A673 (cell line): ENCODE data around the gene CIBAR2. TPM values are rescaled to one million over a fixed set of nuclear protein-coding genes. Genes with fewer than 3 reads are reported as not detected.

ENCODE experiments used
- BruUV-seq: library from RNA; stranded (reverse); fragments of 400-500 nt; replicated peaks from 2 replicates; lab custom pipeline; 2021; lab: Mats Ljungman, UMichigan
- CTCF ChIA-PET: fragments of 300-600 bp; sonication (Branson Sonifier 250); formaldehyde crosslinking; loops from one replicate; lab custom pipeline; 2022; ENCODE audit warnings: antibody characterized with exemption; lab: Charles Lee
- POLR2A ChIA-PET: fragments of 300-600 bp; sonication (Branson Sonifier 250); formaldehyde crosslinking; loops from one replicate; lab custom pipeline; 2022; ENCODE audit warnings: antibody characterized with exemption; ENCODE audit not compliant: low non-redundant PET; lab: Charles Lee
- DNase-seq: peaks from one replicate; pipeline ENCODE4 v3.0.0-alpha.2; 2015; ENCODE audit warnings: low spot score
- H3K27ac ChIP-seq: fragments of 200-600 bp; sonication (generic); 2 replicates; pipeline ENCODE4 v1.5.1; 2016; ENCODE audit warnings: mixed run types, low read depth, mild to moderate bottlenecking, mixed read lengths, antibody characterized with exemption, low read length; ENCODE audit not compliant: poor library complexity, severe bottlenecking
- H3K27me3 ChIP-seq: fragments of 200-600 bp; sonication (generic); replicated peaks from 2 replicates; pipeline ENCODE4 v1.6.1; 2017; ENCODE audit warnings: mixed run types, low read depth, mild to moderate bottlenecking, mixed read lengths, antibody characterized with exemption, low read length; ENCODE audit not compliant: insufficient read depth, poor library complexity
- H3K36me3 ChIP-seq: fragments of 200-600 bp; sonication (generic); 2 replicates; pipeline ENCODE4 v1.6.1; 2016; ENCODE audit warnings: mixed run types, mild to moderate bottlenecking, mixed read lengths, antibody characterized with exemption, low read length; ENCODE audit not compliant: insufficient read depth, poor library complexity, severe bottlenecking
- H3K4me1 ChIP-seq: fragments of 200-600 bp; sonication (generic); 2 replicates; pipeline ENCODE4 v1.6.1; 2017; ENCODE audit warnings: mixed run types, mild to moderate bottlenecking, mixed read lengths, antibody characterized with exemption, low read length; ENCODE audit not compliant: insufficient read depth, poor library complexity, severe bottlenecking
- H3K4me3 ChIP-seq: fragments of 200-600 bp; sonication (generic); 2 replicates; pipeline ENCODE4 v1.5.1; 2016; ENCODE audit warnings: low read depth, mixed run types, mild to moderate bottlenecking, mixed read lengths, low read length; ENCODE audit not compliant: poor library complexity, severe bottlenecking
- H3K9me3 ChIP-seq: fragments of 200-600 bp; sonication (generic); 2 replicates; pipeline ENCODE4 v1.6.1; 2016; ENCODE audit warnings: mixed run types, low read depth, mild to moderate bottlenecking, mixed read lengths, antibody characterized with exemption, low read length; ENCODE audit not compliant: poor library complexity, severe bottlenecking
- CTCF ChIP-seq: fragments of 300-800, 200-600 bp; sonication (generic); conservative IDR thresholded peaks from 2 replicates; pipeline ENCODE4 v1.5.1; 2017; ENCODE audit warnings: low read depth, mild to moderate bottlenecking, antibody characterized with exemption, low read length, moderate library complexity, mixed read lengths
- EZH2 ChIP-seq: fragments of 200-600 bp; sonication (generic); IDR thresholded peaks from 2 replicates; pipeline ENCODE4 v1.6.1; 2017; ENCODE audit warnings: borderline replicate concordance, low read depth, mild to moderate bottlenecking, mixed read lengths, antibody characterized with exemption, low read length; ENCODE audit not compliant: poor library complexity, severe bottlenecking
- intact Hi-C: fragments of 100-400 bp; cut with micrococcal nuclease; formaldehyde crosslinking; loops from one replicate; pipeline ENCODE4 v1.10.0; 2022; ENCODE audit not compliant: unreplicated experiment
- total RNA-seq: library from RNA; stranded (reverse); gene quantifications from 2 replicates; pipeline ENCODE4 v1.2.3, GENCODE V29; 2021

Gene CIBAR2
- total RNA-seq, 1 experiment from 2014 or later = not detected

DNA sequence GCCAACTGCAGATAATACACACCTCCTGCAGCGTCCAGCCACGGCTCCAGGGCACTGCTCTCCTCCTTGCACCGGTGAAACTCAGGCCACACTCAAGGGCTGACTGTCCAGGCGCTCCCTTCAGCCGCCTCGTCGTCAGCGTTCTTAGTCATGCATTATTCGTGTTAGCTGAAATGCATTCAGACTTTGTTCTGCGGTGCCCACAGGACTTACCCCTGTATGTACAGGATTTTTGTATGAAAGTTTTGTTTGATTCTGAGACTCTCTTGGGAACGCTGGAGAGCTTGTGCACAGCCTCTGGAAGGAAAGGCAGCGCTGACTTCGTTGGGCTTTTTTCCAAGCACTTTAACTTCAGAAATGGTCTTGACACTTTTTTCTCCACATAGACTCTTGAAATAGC lies 22.1 kb downstream of the CIBAR2 start:
- H3K4me3 ChIP-seq = no peak overlapping the region
- ChIA-PET POLR2A (no interaction called here), CTCF (no interaction called here)
- H3K27ac ChIP-seq = no peak overlapping the region
- H3K36me3 ChIP-seq = no peaks in the 10 kb centered on the region
- no peaks in the 10 kb centered on the region for H3K9me3 ChIP-seq
- no peaks in the 10 kb centered on the region for H3K4me1 ChIP-seq
- no peak for TF ChIP-seq EZH2
- TF ChIP-seq CTCF = no peak
- H3K27me3 ChIP-seq = no peaks in the 10 kb centered on the region
- no TSS peak for BruUV-seq
- DNase-seq = no peak
- intact Hi-C loops = no loop called here

DNA sequence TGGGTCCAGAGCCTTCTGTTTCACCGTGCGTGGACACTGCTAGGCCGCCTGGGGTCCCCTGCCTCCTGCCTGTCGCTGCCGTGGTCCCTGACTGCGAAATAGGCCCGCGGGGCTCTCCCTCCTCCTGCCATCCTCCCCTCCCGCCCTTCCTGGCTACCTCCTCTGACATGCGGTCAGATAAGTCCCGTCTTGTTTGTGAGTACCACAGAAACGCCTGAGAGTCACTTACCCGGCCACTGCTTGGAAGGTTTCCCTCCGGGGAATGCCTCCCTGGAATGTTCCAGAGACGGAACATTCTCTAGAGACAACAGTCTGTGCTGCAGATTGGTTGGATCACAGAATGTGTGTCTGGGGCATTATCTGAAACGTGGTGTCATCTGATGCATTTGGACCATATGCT lies 22.7 kb downstream of the CIBAR2 start:
- H3K4me3 ChIP-seq = no peak overlapping the region
- no TSS peak for BruUV-seq
- DNase-seq = no peak
- no peak overlapping the region for H3K27ac ChIP-seq
- H3K4me1 ChIP-seq = no peaks in the 10 kb centered on the region
- no peaks in the 10 kb centered on the region for H3K9me3 ChIP-seq
- ChIA-PET POLR2A (no interaction called here), CTCF (no interaction called here)
- no peak for TF ChIP-seq EZH2
- no peak for TF ChIP-seq CTCF
- H3K36me3 ChIP-seq = no peaks in the 10 kb centered on the region
- no peaks in the 10 kb centered on the region for H3K27me3 ChIP-seq
- intact Hi-C loops = no loop called here

GRCh38 chr16:85088570-85089199 lies 23.6 kb downstream of the CIBAR2 start:
- POLR2A ChIA-PET = no interaction called here
- Histone ChIP-seq H3K4me3 (no peak overlapping the region), H3K27me3 (no peaks in the 10 kb centered on the region), H3K9me3 (no peaks in the 10 kb centered on the region), H3K36me3 (no peaks in the 10 kb centered on the region), H3K27ac (no peak overlapping the region), H3K4me1 (no peaks in the 10 kb centered on the region)
- TF ChIP-seq EZH2 (no peak), CTCF (no peak)
- DNase-seq = no peak
- intact Hi-C loops = no loop called here
- no TSS peak for BruUV-seq
- CTCF ChIA-PET = no interaction called here
